Liver (tissue), 9 donors: ENCODE measurements around the gene ARHGAP8. TPM values are rescaled to one million over a fixed set of nuclear protein-coding genes. Genes with fewer than 3 reads are reported as not detected.

Experiments used
- DNase-seq: peaks from one replicate; pipeline ENCODE4 v3.0.0-alpha.2; 2017; ENCODE audit warnings: low spot score
- H3K27ac ChIP-seq, 2 donors: one replicate each; pipeline ENCODE4 v1.7.0; 2013; ENCODE audit warnings: inconsistent platforms in 2 of 2, low read length in 2 of 2, control low read depth in 1 of 2, low read depth in 1 of 2, mild to moderate bottlenecking in 1 of 2
- H3K27me3 ChIP-seq, 4 donors: one replicate each; pipeline versions ENCODE4 v1.6.1 to v1.7.0; 2013; ENCODE audit warnings: low read length in 3 of 4, inconsistent platforms in 1 of 4, mild to moderate bottlenecking in 1 of 4, moderate library complexity in 1 of 4; ENCODE audit not compliant: control insufficient read depth in 4 of 4, insufficient read depth in 4 of 4
- H3K36me3 ChIP-seq, 4 donors: one replicate each; pipeline versions ENCODE4 v1.6.1 to v1.7.0; 2013; ENCODE audit warnings: low read length in 3 of 4, mild to moderate bottlenecking in 3 of 4, low read depth in 1 of 4, moderate library complexity in 1 of 4; ENCODE audit not compliant: control insufficient read depth in 4 of 4, insufficient read depth in 3 of 4
- H3K4me1 ChIP-seq, 4 donors: one replicate each; pipeline versions ENCODE4 v1.6.1 to v1.7.0; 2013; ENCODE audit warnings: low read length in 3 of 4, mild to moderate bottlenecking in 3 of 4, moderate library complexity in 1 of 4; ENCODE audit not compliant: control insufficient read depth in 4 of 4, insufficient read depth in 4 of 4
- H3K4me3 ChIP-seq, 3 donors: one replicate each; pipeline versions ENCODE4 v1.6.1 to v1.7.0; 2013; ENCODE audit warnings: low read length in 3 of 3, control low read depth in 1 of 3, low read depth in 1 of 3, mild to moderate bottlenecking in 1 of 3
- H3K9ac ChIP-seq, 2 donors: one replicate each; pipeline ENCODE4 v1.7.0; 2013; ENCODE audit warnings: low read length in 2 of 2, mild to moderate bottlenecking in 2 of 2, moderate library complexity in 2 of 2, control low read depth in 1 of 2, low read depth in 1 of 2
- H3K9me3 ChIP-seq, 4 donors: one replicate each; pipeline versions ENCODE4 v1.6.1 to v1.7.0; 2013; ENCODE audit warnings: low read length in 3 of 4; ENCODE audit not compliant: control insufficient read depth in 4 of 4
- FOXA1 ChIP-seq: IDR thresholded peaks from 2 replicates; pipeline ENCODE4 v1.6.1; 2016; ENCODE audit warnings: antibody characterized with exemption
- FOXA2 ChIP-seq: IDR thresholded peaks from 2 replicates; pipeline ENCODE4 v1.6.1; 2016; ENCODE audit warnings: antibody characterized with exemption
- GABPA ChIP-seq, 2 donors: IDR thresholded peaks in 1 of 2; conservative IDR thresholded peaks in 1 of 2; 2 replicates each; pipeline ENCODE4 v1.6.1; 2016; ENCODE audit warnings: antibody characterized with exemption in 2 of 2, mild to moderate bottlenecking in 1 of 2, moderate library complexity in 1 of 2
- HNF4A ChIP-seq, 2 donors: conservative IDR thresholded peaks; 2 replicates each; pipeline ENCODE4 v1.6.1; 2016; ENCODE audit warnings: antibody characterized with exemption in 2 of 2, mild to moderate bottlenecking in 2 of 2
- HNF4G ChIP-seq: IDR thresholded peaks from 2 replicates; pipeline ENCODE4 v1.6.1; 2016; ENCODE audit warnings: antibody characterized with exemption
- JUND ChIP-seq, 2 donors: IDR thresholded peaks; 2 replicates each; pipeline ENCODE4 v1.6.1; 2016; ENCODE audit warnings: antibody characterized with exemption in 2 of 2
- NR2F2 ChIP-seq: IDR thresholded peaks from 2 replicates; pipeline ENCODE4 v1.6.1; 2016; ENCODE audit warnings: antibody characterized with exemption
- RAD21 ChIP-seq, 2 donors: IDR thresholded peaks; 2 replicates each; pipeline ENCODE4 v1.6.1; 2016; ENCODE audit warnings: antibody characterized with exemption in 2 of 2, mild to moderate bottlenecking in 2 of 2
- REST ChIP-seq: IDR thresholded peaks from 2 replicates; pipeline ENCODE4 v1.6.1; 2016; ENCODE audit warnings: antibody characterized with exemption, mild to moderate bottlenecking
- RXRA ChIP-seq, 2 donors: IDR thresholded peaks; 2 replicates each; pipeline ENCODE4 v1.6.1; 2017 to 2018; ENCODE audit warnings: antibody characterized with exemption in 2 of 2, mild to moderate bottlenecking in 1 of 2
- SP1 ChIP-seq: IDR thresholded peaks from 2 replicates; pipeline ENCODE4 v1.6.1; 2018; ENCODE audit warnings: antibody characterized with exemption, mild to moderate bottlenecking
- WGBS: extraction: QIAGEN DNeasy Blood & Tissue Kit; methylation state at CpG from one replicate; pipeline ENCODE4 v1.1.7; 2013; 5-methylcytosine and 5-hydroxymethylcytosine counted together
- polyA plus RNA-seq, 2 donors: library from polyadenylated mRNA; stranded (reverse) in 1 of 2; unstranded in 1 of 2; fragments of 200-250 nt in 1 of 2; fragments of >200 nt in 1 of 2; fragmentation: Nextera tagmentation in 1 of 2; extraction: Ambion mirVana in 1 of 2; gene quantifications; one replicate each; pipeline versions ENCODE4 v1.2.1 to v1.2.3, GENCODE V29; 2013 to 2015
- total RNA-seq, 2 donors: library from RNA; depleted of rRNA; stranded (reverse); fragments of >200 nt; gene quantifications; one replicate each; pipeline ENCODE4 v1.2.3, GENCODE V29; 2014
- TF ChIP-seq, protein P1 (sequence below): IDR thresholded peaks from 2 replicates; pipeline ENCODE4 v1.6.1; 2016; ENCODE audit warnings: antibody characterized with exemption
- TF ChIP-seq, protein P2 (sequence below): IDR thresholded peaks from 2 replicates; pipeline ENCODE4 v1.6.1; 2016; ENCODE audit warnings: antibody characterized with exemption
- TF ChIP-seq, protein P3 (sequence below): IDR thresholded peaks from 2 replicates; pipeline ENCODE4 v1.6.1; 2016; ENCODE audit warnings: antibody characterized with exemption
- donor health status: healthy.
- donor health status: healthy.
- donor health status: healthy.
- donor health status: healthy.
- donor health status: healthy.

Gene ARHGAP8
- total and polyA plus RNA-seq, 4 donors = 0.58 to 1.8 (median 1.1) TPM

GRCh38 chr22:44907765-44908737 is 155.7 kb downstream of the ARHGAP8 start:
- no peaks in the 10 kb centered on the region for H3K4me1 ChIP-seq
- no peak overlapping the region for H3K9ac ChIP-seq
- no peak overlapping the region for H3K27ac ChIP-seq
- H3K36me3 ChIP-seq = no peaks in the 10 kb centered on the region
- H3K9me3 ChIP-seq = peaks cover 0 to 2% (median 0%) of the 10 kb centered on the region in 4 donors
- no peak overlapping the region for H3K4me3 ChIP-seq
- peak; percentile 28 for DNase-seq
- peaks cover 0 to 2% (median 0%) of the 10 kb centered on the region in 4 donors for H3K27me3 ChIP-seq
- 83% methylated on average over 21 of the region's 21 CpGs for WGBS
- no peak for TF ChIP-seq HNF4A (conservative IDR thresholded peaks at IDR 0.05)
- TF ChIP-seq FOXA2 = no peak
- no peak for TF ChIP-seq HNF4G
- TF ChIP-seq, protein P1, sequence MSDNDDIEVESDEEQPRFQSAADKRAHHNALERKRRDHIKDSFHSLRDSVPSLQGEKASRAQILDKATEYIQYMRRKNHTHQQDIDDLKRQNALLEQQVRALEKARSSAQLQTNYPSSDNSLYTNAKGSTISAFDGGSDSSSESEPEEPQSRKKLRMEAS = no peak
- TF ChIP-seq, protein P2, sequence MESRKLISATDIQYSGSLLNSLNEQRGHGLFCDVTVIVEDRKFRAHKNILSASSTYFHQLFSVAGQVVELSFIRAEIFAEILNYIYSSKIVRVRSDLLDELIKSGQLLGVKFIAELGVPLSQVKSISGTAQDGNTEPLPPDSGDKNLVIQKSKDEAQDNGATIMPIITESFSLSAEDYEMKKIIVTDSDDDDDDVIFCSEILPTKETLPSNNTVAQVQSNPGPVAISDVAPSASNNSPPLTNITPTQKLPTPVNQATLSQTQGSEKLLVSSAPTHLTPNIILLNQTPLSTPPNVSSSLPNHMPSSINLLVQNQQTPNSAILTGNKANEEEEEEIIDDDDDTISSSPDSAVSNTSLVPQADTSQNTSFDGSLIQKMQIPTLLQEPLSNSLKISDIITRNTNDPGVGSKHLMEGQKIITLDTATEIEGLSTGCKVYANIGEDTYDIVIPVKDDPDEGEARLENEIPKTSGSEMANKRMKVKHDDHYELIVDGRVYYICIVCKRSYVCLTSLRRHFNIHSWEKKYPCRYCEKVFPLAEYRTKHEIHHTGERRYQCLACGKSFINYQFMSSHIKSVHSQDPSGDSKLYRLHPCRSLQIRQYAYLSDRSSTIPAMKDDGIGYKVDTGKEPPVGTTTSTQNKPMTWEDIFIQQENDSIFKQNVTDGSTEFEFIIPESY = no peak
- no peak for TF ChIP-seq GABPA (IDR thresholded peaks at IDR 0.05 in 1 of 2, conservative IDR thresholded peaks at IDR 0.05 in 1 of 2)
- no peak for TF ChIP-seq SP1
- TF ChIP-seq RAD21 (IDR thresholded peaks at IDR 0.05) = no peak
- TF ChIP-seq, protein P3, sequence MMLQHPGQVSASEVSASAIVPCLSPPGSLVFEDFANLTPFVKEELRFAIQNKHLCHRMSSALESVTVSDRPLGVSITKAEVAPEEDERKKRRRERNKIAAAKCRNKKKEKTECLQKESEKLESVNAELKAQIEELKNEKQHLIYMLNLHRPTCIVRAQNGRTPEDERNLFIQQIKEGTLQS = no peak
- TF ChIP-seq RXRA (IDR thresholded peaks at IDR 0.05) = no peak
- TF ChIP-seq JUND (IDR thresholded peaks at IDR 0.05) = no peak
- TF ChIP-seq FOXA1 = no peak
- no peak for TF ChIP-seq REST
- TF ChIP-seq NR2F2 = no peak

- no peak overlapping the region for H3K27ac ChIP-seq
- TF ChIP-seq REST (no peak), HNF4G (no peak), FOXA1 (no peak), GABPA (IDR thresholded peaks at IDR 0.05 in 1 of 2, conservative IDR thresholded peaks at IDR 0.05 in 1 of 2) (no peak), SP1 (no peak)
- TF ChIP-seq, protein P2 = no peak
Observed at GRCh38 chr22:44909241-44909640, 156.9 kb downstream of the ARHGAP8 start.

More at GRCh38 chr22:44909241-44909640, 156.9 kb downstream of the ARHGAP8 start:
- H3K27me3 ChIP-seq = peaks cover 0 to 2% (median 0%) of the 10 kb centered on the region in 4 donors
- DNase-seq = no peak
- H3K4me3 ChIP-seq = no peak overlapping the region
- 86% methylated on average over 6 of the region's 6 CpGs for WGBS
- H3K9ac ChIP-seq = no peak overlapping the region
- no peaks in the 10 kb centered on the region for H3K4me1 ChIP-seq
- no peaks in the 10 kb centered on the region for H3K36me3 ChIP-seq
- H3K9me3 ChIP-seq = peaks cover 0 to 2% (median 0%) of the 10 kb centered on the region in 4 donors
